NCI-H1930 (cell line): ENCODE measurements around the gene TBL1X.
"Not testable (repeated sequence)": the region's sequence is repeated elsewhere in the genome, so short reads cannot be mapped to it uniquely, and the experiment has no call there.

Experiments
- DNase-seq, 2 experiments: peaks; one replicate each; lab custom pipeline; 2025; lab: John Stamatoyannopoulos, UW

The TBL1X gene

DNA sequence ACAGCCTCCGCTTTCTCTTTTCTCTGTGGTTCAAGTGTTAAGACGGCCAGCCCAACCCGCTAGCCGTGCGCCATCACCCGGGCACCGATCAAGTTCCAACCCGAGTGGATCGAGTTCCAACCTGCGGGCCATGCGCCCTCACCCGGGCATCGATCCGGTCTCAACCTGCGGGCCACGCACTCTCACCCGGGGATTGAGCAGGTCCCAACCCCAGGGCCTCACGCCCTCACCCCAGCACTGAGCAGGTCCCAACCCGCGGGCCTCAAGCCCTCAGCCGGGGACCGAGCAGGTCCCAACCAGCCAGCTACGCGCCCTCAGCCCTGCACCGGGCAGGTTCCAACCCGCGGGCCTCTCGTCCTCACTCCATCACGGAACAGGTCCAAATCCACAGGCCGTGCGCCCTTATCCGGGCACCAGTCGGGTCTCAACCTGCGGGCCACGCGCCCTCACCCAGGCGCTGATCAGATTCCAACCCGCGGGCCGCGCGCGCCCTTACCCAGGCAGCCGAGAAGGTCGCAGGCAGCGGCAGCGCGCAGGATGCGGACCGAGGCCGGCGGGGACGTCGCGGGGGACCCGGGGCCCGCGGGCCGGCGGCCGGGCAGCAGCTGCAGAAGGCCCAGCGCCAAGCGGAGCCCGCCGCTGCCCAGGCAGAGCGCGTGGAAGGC lies 300.3 kb downstream of the TBL1X start:
- DNase-seq = no peak

- no peak for DNase-seq
These were observed 300.9 kb downstream of the TBL1X start, which contains the start of gene GPR143 for GRCh38 chrX:9765737-9766097. GPR143 (minus strand) TSS chrX:9765847; CDS start chrX:9765817, 30 bp downstream.

DNA sequence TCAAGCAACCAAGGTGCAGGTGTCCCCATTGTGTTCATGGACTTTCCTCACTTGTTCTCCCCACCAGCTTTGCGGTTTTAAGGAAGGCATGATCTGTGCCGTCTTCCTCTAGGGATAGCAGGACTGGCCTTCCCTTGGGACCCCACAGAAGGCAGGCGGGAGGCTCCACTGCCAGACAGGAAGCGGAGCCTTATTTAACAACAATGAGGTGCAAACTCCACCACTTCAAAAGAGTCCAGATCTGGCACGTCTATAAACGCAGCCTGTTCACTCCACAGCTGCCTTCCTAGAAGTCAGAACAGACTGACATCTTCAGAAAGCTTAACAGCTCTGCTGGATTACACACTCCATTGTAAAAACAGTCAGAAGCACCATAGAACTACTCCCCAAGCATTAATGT lies 302.5 kb downstream of the TBL1X start:
- no peak for DNase-seq

GRCh38 chrX:9768321-9768839 lies 303.5 kb downstream of the TBL1X start:
- DNase-seq = not testable (repeated sequence)

GRCh38 chrX:9770319-9770718 lies 305.5 kb downstream of the TBL1X start:
- no peak for DNase-seq

DNA sequence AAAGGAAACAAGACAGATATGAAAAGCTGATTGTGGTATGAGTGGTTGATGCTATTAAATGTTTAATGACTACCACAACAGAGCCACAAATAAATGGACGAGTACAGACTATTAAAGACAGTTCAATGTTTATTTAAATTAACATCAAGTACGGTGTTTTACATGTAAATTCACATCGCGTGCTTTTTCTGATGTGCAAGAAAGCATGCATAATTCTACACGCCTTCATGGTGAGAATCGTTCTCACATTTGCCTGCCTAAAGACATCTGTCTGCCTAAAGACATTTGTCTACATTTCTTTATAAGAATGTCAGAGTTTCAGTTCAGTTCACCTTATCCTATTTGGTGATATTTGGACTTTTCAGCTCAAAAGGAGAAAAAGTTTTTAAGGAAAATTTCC lies 308.1 kb downstream of the TBL1X start:
- no peak for DNase-seq

DNA sequence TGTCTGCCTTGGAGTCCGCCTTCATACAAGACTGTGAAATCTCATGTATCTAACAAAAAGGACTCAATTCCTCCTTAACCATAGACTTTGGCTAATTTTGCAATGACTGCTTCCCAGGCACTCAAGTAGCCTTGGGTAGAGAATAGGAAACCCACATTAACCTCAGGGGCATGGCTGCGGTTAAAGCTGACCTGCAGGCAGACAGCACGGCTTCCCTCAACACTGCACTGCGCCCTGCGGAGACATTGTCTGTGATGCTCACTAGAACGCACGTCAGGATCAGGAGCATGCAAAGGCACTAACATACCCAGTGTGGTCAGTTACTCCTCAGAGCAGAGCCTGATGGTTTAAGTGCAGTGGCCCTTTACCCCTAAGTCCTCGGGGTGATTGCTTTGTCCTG lies 311.1 kb downstream of the TBL1X start:
- DNase-seq = no peak

- no peak for DNase-seq
These were observed 317.1 kb downstream of the TBL1X start for GRCh38 chrX:9781941-9782340.

GRCh38 chrX:9784332-9784731 lies 319.5 kb downstream of the TBL1X start:
- DNase-seq = no peak

DNA sequence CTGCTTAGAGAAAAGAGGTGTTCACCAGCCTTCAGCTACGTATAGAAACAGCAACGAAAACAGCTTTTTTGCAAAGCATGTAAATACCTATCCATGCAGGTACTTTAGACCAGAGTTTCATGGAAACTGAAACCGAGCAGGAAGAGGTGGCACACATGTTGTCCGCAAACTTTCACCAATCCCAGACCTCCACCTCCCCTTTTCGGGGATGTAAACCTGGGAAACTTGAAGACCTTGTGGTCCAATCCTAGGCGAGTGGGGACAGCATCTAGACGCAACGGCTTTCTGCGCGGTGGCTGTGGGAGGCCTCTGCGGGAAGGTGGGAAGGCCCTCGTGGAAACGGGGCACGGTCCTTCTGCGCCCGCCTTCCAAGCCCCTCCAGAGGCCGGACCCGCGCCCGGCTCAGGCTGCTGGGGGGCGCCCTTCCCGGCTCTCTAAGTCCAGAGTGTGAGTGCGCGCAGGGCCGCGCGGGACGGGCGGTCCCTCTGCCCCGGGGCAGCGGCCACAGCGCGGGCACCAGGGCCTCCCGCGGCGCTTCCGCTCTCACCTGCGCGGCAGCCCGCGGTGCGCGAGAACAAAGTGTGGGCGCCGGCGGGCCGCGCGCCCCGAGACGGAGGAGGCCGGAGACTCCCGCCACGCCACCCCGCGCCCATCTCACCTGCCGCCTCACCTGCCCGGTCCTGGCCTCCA lies 320.5 kb downstream of the TBL1X start:
- peak in 1 of 2 experiments; percentile 9 for DNase-seq

DNA sequence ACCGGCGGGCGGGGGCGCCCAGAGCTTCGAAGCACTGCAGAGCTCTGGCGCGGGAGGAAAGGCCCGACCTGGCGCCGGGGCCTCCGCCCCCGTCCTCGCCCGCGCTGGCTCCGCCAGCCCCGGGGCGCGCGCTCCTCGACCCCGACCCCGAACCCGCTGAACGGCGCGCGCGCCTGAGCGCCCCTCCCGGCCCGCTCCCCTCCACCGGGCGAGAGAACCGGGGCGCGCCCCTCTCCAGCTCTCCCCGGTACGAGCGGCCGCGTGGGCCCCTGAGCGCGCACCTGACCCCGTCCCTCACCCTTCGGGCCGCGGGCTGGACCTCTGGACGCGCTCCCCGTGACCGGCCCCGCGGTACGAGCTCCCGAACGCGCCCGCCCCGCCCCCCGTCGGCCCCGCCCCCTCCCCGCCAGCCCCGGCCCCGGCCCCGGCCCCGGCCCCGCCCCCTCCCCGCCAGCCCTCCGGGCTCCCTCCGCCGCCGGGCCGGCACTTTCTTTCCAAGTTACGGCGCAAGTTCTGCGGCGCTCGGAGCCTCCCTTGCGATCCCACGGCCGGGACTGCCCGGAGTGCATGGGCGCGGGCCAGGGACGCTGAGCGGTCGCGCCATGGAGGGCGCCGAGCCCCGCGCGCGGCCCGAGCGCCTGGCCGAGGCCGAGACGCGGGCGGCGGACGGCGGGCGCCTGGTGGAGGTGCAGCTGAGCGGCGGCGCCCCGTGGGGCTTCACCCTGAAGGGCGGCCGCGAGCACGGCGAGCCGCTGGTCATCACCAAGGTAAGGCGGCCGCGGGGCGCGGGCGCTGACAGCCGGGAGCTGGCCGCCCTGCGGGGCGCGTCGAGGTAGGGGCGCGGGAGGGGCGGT lies 321.3 kb downstream of the TBL1X start, which contains the start of gene SHROOM2:
Gene SHROOM2, plus strand, starts transcription at position 486 of the 854 bp plus-strand sequence. Its CDS starts 117 bp downstream, at position 603.
- no peak for DNase-seq

DNA sequence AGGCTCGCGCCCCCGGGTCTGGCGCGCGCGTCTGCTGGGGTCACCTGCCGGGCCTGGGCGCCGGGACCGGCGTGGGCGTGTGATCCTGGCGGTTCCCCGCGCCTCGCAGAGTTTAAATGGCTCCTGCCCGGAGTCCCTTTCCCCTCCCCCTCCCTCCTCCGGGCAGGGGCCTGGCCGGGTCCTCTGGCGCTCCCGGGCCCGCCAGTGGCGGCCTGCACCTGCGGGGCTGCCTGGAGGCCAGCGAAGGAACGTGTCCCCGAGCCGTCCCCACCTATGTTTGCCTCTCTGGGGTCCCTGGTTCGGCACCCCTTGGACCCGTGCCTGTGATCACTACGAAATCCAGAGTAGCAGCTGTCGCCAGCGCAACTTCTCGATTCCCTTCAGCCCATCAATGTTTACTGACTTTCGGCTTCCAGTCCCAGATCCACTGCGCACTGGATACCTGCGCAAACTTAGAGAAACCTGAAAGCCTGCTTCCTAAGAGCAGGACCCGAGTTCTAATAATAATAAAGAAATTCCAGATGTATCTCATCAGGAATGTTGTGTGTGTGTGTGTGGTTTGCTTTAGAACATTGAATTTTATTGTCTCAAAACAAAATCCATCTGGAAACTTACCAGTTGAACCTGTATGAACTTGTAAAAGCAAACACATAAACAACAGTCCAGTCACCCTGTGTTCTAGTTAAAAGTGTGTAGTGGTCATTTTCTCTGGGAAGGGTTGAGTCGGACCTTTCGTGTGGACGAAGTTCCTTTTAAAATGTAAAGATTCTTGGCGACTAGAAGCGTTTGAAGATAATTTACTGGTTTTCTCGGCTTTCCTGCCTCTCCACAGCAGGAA lies 322.2 kb downstream of the TBL1X start:
- DNase-seq = no peak

DNA sequence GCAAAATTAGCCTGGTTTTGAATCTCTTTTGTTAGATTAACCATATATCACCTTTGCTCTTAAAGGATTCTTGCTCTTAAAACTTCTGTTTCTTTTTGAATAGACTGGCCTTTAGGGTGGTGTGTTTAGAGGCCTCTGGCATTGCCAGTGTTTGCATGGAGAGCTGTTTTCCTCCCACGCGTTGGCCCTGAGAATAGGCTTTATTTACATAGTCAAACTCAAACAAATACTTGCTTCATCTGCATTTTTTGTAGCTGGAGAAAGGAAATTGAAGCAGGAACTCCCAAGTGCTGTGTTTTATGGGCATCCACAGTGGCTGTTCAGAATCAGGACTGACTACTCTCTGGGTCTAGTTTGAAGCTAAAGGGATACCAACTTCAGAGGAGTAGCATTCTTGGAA lies 324.1 kb downstream of the TBL1X start:
- DNase-seq = no peak

DNA sequence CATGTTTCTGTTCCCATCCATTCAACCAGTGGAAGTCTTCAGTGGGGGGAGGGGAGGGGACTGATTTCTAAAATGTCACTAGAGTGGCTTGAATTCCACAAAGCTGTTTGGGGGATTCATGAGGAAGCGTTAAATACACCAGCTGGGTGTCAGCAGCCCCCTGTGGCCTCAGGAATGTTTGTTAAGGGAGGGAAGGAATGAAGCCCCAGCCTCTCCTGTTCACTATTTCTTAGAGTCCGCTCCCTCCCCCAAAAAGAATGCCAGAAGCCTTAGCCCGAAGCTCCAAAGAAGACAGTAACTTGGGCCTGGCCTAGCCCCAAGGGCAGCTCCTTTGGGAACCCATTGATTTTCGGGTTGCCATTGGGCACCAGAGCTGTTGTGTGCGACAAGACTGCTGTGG lies 324.7 kb downstream of the TBL1X start:
- no peak for DNase-seq
